Mesenteric fat pad (tissue), 1 donor: ENCODE measurements around the gene ITPR1. TPM values are rescaled to one million over a fixed set of nuclear protein-coding genes. Genes with fewer than 3 reads are reported as not detected.

ENCODE experiments used
- DNase-seq: peaks from one replicate; pipeline ENCODE4 v3.0.0-alpha.2; 2020; ENCODE audit warnings: low spot score
- total RNA-seq: library from RNA; stranded (reverse); fragmentation: NEBNext Ultra II Directional; extraction: Animal tissue kit (Norgen Biotek cat#: 25700); gene quantifications from one replicate; pipeline ENCODE4 v1.2.1, GENCODE V29; 2021
- donor health status: DM: yes; HTN: yes; CAD: no.

ITPR1 gene
- total RNA-seq, 1 donor from 2014 or later, result 38.9 TPM

- no peak for DNase-seq
Measured at GRCh38 chr3:4880850-4881249, 387.7 kb downstream of the ITPR1 start.

- no peak for DNase-seq
Measured at GRCh38 chr3:4882548-4882947, 389.4 kb downstream of the ITPR1 start.

- no peak for DNase-seq
Measured at GRCh38 chr3:4883011-4883410, 389.9 kb downstream of the ITPR1 start.

GRCh38 chr3:4884888-4885287 lies 391.7 kb downstream of the ITPR1 start:
- DNase-seq, result no peak

- DNase-seq, result no peak
Measured at GRCh38 chr3:4885316-4885715, 392.2 kb downstream of the ITPR1 start.

- no peak for DNase-seq
Measured at GRCh38 chr3:4886448-4886847, 393.3 kb downstream of the ITPR1 start.

GRCh38 chr3:4887177-4887576 lies 394.0 kb downstream of the ITPR1 start:
- DNase-seq, result no peak

GRCh38 chr3:4888913-4889846 lies 396.0 kb downstream of the ITPR1 start:
- no peak for DNase-seq

GRCh38 chr3:4889896-4890295 lies 396.7 kb downstream of the ITPR1 start:
- DNase-seq, result no peak

- no peak for DNase-seq
Measured at GRCh38 chr3:4894891-4895530, 401.9 kb downstream of the ITPR1 start.

GRCh38 chr3:4895838-4896237 lies 402.7 kb downstream of the ITPR1 start:
- no peak for DNase-seq

Other genes with a start within 250 kb of the ITPR1 start
- gene SETMAR, start 190.0 kb upstream of the ITPR1 start, total RNA-seq, result 13.8 TPM
- 32.3 TPM for gene SUMF1, start 26.1 kb upstream of the ITPR1 start, total RNA-seq